22Rv1 (cell line): ENCODE measurements around the gene RBCK1.

ENCODE experiments used
- H3K27ac ChIP-seq: fragments of 450-650 bp; 2 replicates; pipeline ENCODE4 v1.5.1; 2017
- CTCF ChIP-seq: fragments of 450-650 bp; IDR thresholded peaks from 2 replicates; pipeline ENCODE4 v1.5.1; 2017; ENCODE audit warnings: mild to moderate bottlenecking
- ZFX ChIP-seq: fragments of 450-650 bp; IDR thresholded peaks from 2 replicates; pipeline ENCODE4 v1.6.1; 2017; ENCODE audit warnings: antibody characterized with exemption, borderline replicate concordance

The RBCK1 gene

GRCh38 chr20:380763-381580 lies 27.1 kb upstream of the RBCK1 start:
- peak; percentile 37 for TF ChIP-seq CTCF
- no peak for TF ChIP-seq ZFX
- H3K27ac ChIP-seq, result peak overlapping the region; percentile 99

- TF ChIP-seq CTCF (no peak), ZFX (no peak)
- peak overlapping the region; percentile 99 for H3K27ac ChIP-seq
Observed at GRCh38 chr20:381581-382290, 26.4 kb upstream of the RBCK1 start.

- TF ChIP-seq ZFX, result no peak
- TF ChIP-seq CTCF, result no peak
- H3K27ac ChIP-seq, result peak overlapping the region; percentile 99
Observed at GRCh38 chr20:382291-383115, 25.6 kb upstream of the RBCK1 start.

- TF ChIP-seq ZFX, result no peak
- TF ChIP-seq CTCF, result no peak
- H3K27ac ChIP-seq, result peak overlapping the region; percentile 99
Observed at GRCh38 chr20:383889-384288, 24.2 kb upstream of the RBCK1 start.

- peak overlapping the region; percentile 99 for H3K27ac ChIP-seq
- TF ChIP-seq CTCF (no peak), ZFX (no peak)
Observed at GRCh38 chr20:384723-385122, 23.4 kb upstream of the RBCK1 start.

GRCh38 chr20:385448-385847 lies 22.7 kb upstream of the RBCK1 start:
- H3K27ac ChIP-seq, result peak overlapping the region; percentile 99
- no peak for TF ChIP-seq CTCF
- no peak for TF ChIP-seq ZFX

- peak overlapping the region; percentile 99 for H3K27ac ChIP-seq
Observed at GRCh38 chr20:386634-387033, 21.5 kb upstream of the RBCK1 start.
